Neuronal stem cell (in vitro differentiated cells): ENCODE measurements around the gene VSIG10L.

Experiments
- DNase-seq: peaks from one replicate; pipeline ENCODE4 v3.0.0-alpha.2; 2013; ENCODE audit warnings: low spot score
- H2AFZ ChIP-seq: one replicate; pipeline ENCODE4 v1.6.1; 2013; ENCODE audit warnings: mild to moderate bottlenecking, low read length, inconsistent platforms
- H2AK5ac ChIP-seq: 2 replicates; pipeline ENCODE4 v1.6.1; 2013; ENCODE audit warnings: low read depth, mild to moderate bottlenecking, inconsistent platforms, low read length, moderate library complexity, mixed read lengths
- H2BK120ac ChIP-seq: 2 replicates; pipeline ENCODE4 v1.6.1; 2013; ENCODE audit warnings: low read depth, mild to moderate bottlenecking, inconsistent platforms, low read length, moderate library complexity, mixed read lengths
- H2BK12ac ChIP-seq: one replicate; pipeline ENCODE4 v1.6.1; 2013; ENCODE audit warnings: low read length, inconsistent platforms
- H2BK15ac ChIP-seq: 2 replicates; pipeline ENCODE4 v1.6.1; 2013; ENCODE audit warnings: mild to moderate bottlenecking, low read length, inconsistent platforms, mixed read lengths
- H2BK5ac ChIP-seq: one replicate; pipeline ENCODE4 v1.6.1; 2013; ENCODE audit warnings: inconsistent platforms, mild to moderate bottlenecking, low read length, moderate library complexity
- H3K14ac ChIP-seq: one replicate; pipeline ENCODE4 v1.6.1; 2013; ENCODE audit warnings: low read length, inconsistent platforms
- H3K18ac ChIP-seq: 2 replicates; pipeline ENCODE4 v1.6.1; 2013; ENCODE audit warnings: low read length, inconsistent platforms
- H3K23ac ChIP-seq: 2 replicates; pipeline ENCODE4 v1.6.1; 2013; ENCODE audit warnings: low read depth, mild to moderate bottlenecking, mixed read lengths, low read length, inconsistent platforms; ENCODE audit not compliant: poor library complexity
- H3K27ac ChIP-seq: replicated peaks from 3 replicates; pipeline ENCODE4 v1.5.1; 2013; ENCODE audit warnings: low read length, inconsistent platforms
- H3K27me3 ChIP-seq, 3 experiments: 2 replicates each; pipeline ENCODE4 v1.6.1; 2013; ENCODE audit warnings: low read length in 3 of 3, mild to moderate bottlenecking in 2 of 3, inconsistent platforms in 1 of 3, low read depth in 1 of 3, mixed read lengths in 1 of 3, moderate library complexity in 1 of 3; ENCODE audit not compliant: control insufficient read depth in 3 of 3, insufficient read depth in 3 of 3
- H3K36me3 ChIP-seq, 2 donors: replicated peaks in 1 of 2; 2 replicates each; pipeline ENCODE4 v1.6.1; 2013; ENCODE audit warnings: low read length in 2 of 2; ENCODE audit not compliant: control insufficient read depth in 2 of 2, insufficient read depth in 2 of 2
- H3K4ac ChIP-seq: 2 replicates; pipeline ENCODE4 v1.6.1; 2013; ENCODE audit warnings: inconsistent platforms, mild to moderate bottlenecking, low read length, moderate library complexity
- H3K4me1 ChIP-seq, 2 donors: 1 replicate in 1 of 2; 2 replicates in 1 of 2; pipeline ENCODE4 v1.6.1; 2013; ENCODE audit warnings: low read length in 2 of 2, low read depth in 1 of 2; ENCODE audit not compliant: control insufficient read depth in 2 of 2, insufficient read depth in 1 of 2
- H3K4me2 ChIP-seq: one replicate; pipeline ENCODE4 v1.6.1; 2013; ENCODE audit warnings: mild to moderate bottlenecking, low read length, inconsistent platforms; ENCODE audit not compliant: insufficient read depth, poor library complexity, severe bottlenecking
- H3K4me3 ChIP-seq, 2 donors: 2 replicates each; pipeline ENCODE4 v1.5.1; 2013; ENCODE audit warnings: low read length in 2 of 2, mild to moderate bottlenecking in 2 of 2, inconsistent platforms in 1 of 2, moderate library complexity in 1 of 2
- H3K79me1 ChIP-seq: one replicate; pipeline ENCODE4 v1.6.1; 2013; ENCODE audit warnings: low read depth, mild to moderate bottlenecking, inconsistent platforms, low read length, moderate library complexity
- H3K9ac ChIP-seq: one replicate; pipeline ENCODE4 v1.6.1; 2013; ENCODE audit warnings: mild to moderate bottlenecking, low read depth, low read length, inconsistent platforms; ENCODE audit not compliant: poor library complexity
- H3K9me3 ChIP-seq, 2 donors: replicated peaks in 1 of 2; 2 replicates each; pipeline versions ENCODE3 to v1.6.1; 2013; ENCODE audit warnings: low read length in 2 of 2, mild to moderate bottlenecking in 2 of 2, inconsistent platforms in 1 of 2, low read depth in 1 of 2, mixed read lengths in 1 of 2, moderate library complexity in 1 of 2; ENCODE audit not compliant: control insufficient read depth in 2 of 2, insufficient read depth in 1 of 2
- H4K8ac ChIP-seq: one replicate; pipeline ENCODE4 v1.6.1; 2013; ENCODE audit warnings: low read depth, mild to moderate bottlenecking, inconsistent platforms, low read length, moderate library complexity
- H4K91ac ChIP-seq: one replicate; pipeline ENCODE4 v1.6.1; 2013; ENCODE audit warnings: low read length, low read depth, mild to moderate bottlenecking, inconsistent platforms; ENCODE audit not compliant: poor library complexity
- WGBS, 2 donors: extraction: QIAGEN DNeasy Blood & Tissue Kit; methylation state at CpG; one replicate each; pipeline ENCODE4 v1.1.7; 2013; ENCODE audit warnings: missing lambda C conversion rate in 2 of 2, mixed read lengths in 1 of 2; ENCODE audit not compliant: insufficient read length in 2 of 2, insufficient replicate concordance in 1 of 2; ENCODE audit errors: extremely low coverage in 2 of 2; 5-methylcytosine and 5-hydroxymethylcytosine counted together

VSIG10L gene

GRCh38 chr19:51339313-51339686 lies 2.6 kb downstream of the VSIG10L start:
- H3K18ac ChIP-seq, result no peak overlapping the region
- H3K9me3 ChIP-seq, result no peaks in the 10 kb centered on the region
- H3K4me3 ChIP-seq, result peak overlapping the region; percentile 51 to 95
- H4K8ac ChIP-seq, result no peak overlapping the region
- H3K4me2 ChIP-seq, result peak overlapping the region; percentile 72
- peak overlapping the region; percentile 51 for H3K27ac ChIP-seq
- no peak overlapping the region for H3K9ac ChIP-seq
- H3K23ac ChIP-seq, result no peak overlapping the region
- DNase-seq, result no peak
- no peak overlapping the region for H2AK5ac ChIP-seq
- no peaks in the 10 kb centered on the region for H3K36me3 ChIP-seq
- H2AFZ ChIP-seq, result peak overlapping the region; percentile 95
- no CpG with 5 or more reads among the region's 10 CpGs for WGBS, 2 donors
- H3K27me3 ChIP-seq, result peaks cover 0 to 19% (median 7%) of the 10 kb centered on the region in 3 experiments
- H2BK120ac ChIP-seq, result no peak overlapping the region
- no peak overlapping the region for H2BK15ac ChIP-seq
- H2BK12ac ChIP-seq, result no peak overlapping the region
- no peak overlapping the region for H4K91ac ChIP-seq
- no peak overlapping the region for H3K4ac ChIP-seq
- H2BK5ac ChIP-seq, result peak overlapping the region; percentile 88
- H3K4me1 ChIP-seq, result peaks cover 2 to 5% of the 10 kb centered on the region in 2 donors
- peaks cover 2% of the 10 kb centered on the region for H3K79me1 ChIP-seq
- H3K14ac ChIP-seq, result no peak overlapping the region

- peak overlapping the region; percentile 51 for H3K27ac ChIP-seq
- peaks cover 2% of the 10 kb centered on the region for H3K79me1 ChIP-seq
- peak overlapping the region; percentile 88 for H2BK5ac ChIP-seq
- H3K14ac ChIP-seq, result no peak overlapping the region
- no peaks in the 10 kb centered on the region for H3K36me3 ChIP-seq
- no peak overlapping the region for H3K23ac ChIP-seq
- H3K4me2 ChIP-seq, result peak overlapping the region; percentile 72
- no peak overlapping the region for H2BK12ac ChIP-seq
- peaks cover 0 to 4% of the 10 kb centered on the region in 2 donors for H3K9me3 ChIP-seq
- H2AK5ac ChIP-seq, result no peak overlapping the region
- no peak overlapping the region for H2BK120ac ChIP-seq
- no peak overlapping the region for H4K91ac ChIP-seq
- H4K8ac ChIP-seq, result no peak overlapping the region
- H3K4ac ChIP-seq, result no peak overlapping the region
- no peak overlapping the region for H2BK15ac ChIP-seq
- peak overlapping the region; percentile 51 to 95 for H3K4me3 ChIP-seq
- H3K18ac ChIP-seq, result peak overlapping the region; percentile 91
- H3K9ac ChIP-seq, result peak overlapping the region; percentile 63
- peaks cover 2 to 5% of the 10 kb centered on the region in 2 donors for H3K4me1 ChIP-seq
- no CpG with 5 or more reads among the region's 43 CpGs for WGBS, 2 donors
- peak overlapping the region; percentile 95 for H2AFZ ChIP-seq
- H3K27me3 ChIP-seq, result peaks cover 0 to 19% (median 7%) of the 10 kb centered on the region in 3 experiments
- peak; percentile 78 for DNase-seq
Measured at GRCh38 chr19:51338563-51339312, 3.2 kb downstream of the VSIG10L start.

GRCh38 chr19:51337861-51338562 lies 3.9 kb downstream of the VSIG10L start:
- Histone ChIP-seq H2AK5ac (peak overlapping the region; percentile 81), H3K27ac (no peak overlapping the region), H4K8ac (no peak overlapping the region), H3K4me1 (peaks cover 2 to 5% of the 10 kb centered on the region in 2 donors), H3K9me3 (peaks cover 0 to 4% of the 10 kb centered on the region in 2 donors), H3K27me3 (peaks cover 0 to 19% (median 7%) of the 10 kb centered on the region in 3 experiments), H3K79me1 (peaks cover 2% of the 10 kb centered on the region), H2AFZ (peak overlapping the region; percentile 95), H4K91ac (no peak overlapping the region), H3K4me3 (peak overlapping the region in 1 of 2 donors; percentile 51), H2BK15ac (peak overlapping the region; percentile 84), H3K4ac (no peak overlapping the region), H3K14ac (peak overlapping the region; percentile 63), H3K18ac (no peak overlapping the region), H2BK12ac (no peak overlapping the region), H3K23ac (no peak overlapping the region), H2BK5ac (no peak overlapping the region), H2BK120ac (peak overlapping the region; percentile 87), H3K4me2 (no peak overlapping the region), H3K36me3 (no peaks in the 10 kb centered on the region), H3K9ac (no peak overlapping the region)
- WGBS, 2 donors, result no CpG with 5 or more reads among the region's 19 CpGs
- DNase-seq, result no peak
